ENCODE measurements around the gene TECPR1. TPM values are rescaled to one million over a fixed set of nuclear protein-coding genes. Genes with fewer than 3 reads are reported as not detected.

Gene TECPR1
- total and polyA plus RNA-seq, 2 of the 4 experiments (the other 2 are of a cell fraction), result 11.5 to 14.7 TPM

DNA sequence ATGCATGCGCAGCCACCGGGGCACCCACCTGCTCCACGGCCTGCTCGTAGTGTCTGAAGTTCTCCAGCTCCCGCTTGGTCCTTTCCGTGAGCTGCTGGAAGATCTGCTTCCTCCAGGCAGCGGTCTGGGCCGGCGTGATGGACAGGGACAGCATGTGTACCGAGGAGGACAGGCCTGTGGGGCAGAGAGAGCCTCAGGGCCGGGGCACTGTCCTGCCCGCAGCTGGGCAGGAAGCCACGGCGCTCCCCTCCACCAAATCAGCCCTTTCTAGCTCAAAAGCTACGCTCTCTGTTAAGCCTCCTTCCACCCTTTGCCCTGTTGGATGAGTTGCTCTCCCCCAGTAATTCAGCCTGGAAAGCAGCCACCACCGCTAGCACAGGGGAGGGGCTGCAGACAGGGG is 19.2 kb downstream of the TECPR1 start:
- H3K9ac ChIP-seq (ENCODE audit: low read depth, low read length), result no peak overlapping the region
- H2AFZ ChIP-seq (replicated peaks; ENCODE audit: low read length, poor library complexity), result no peak overlapping the region
- no peak overlapping the region for H4K8ac ChIP-seq (ENCODE audit: low read depth in 2 of 2, low read length in 2 of 2)
- no peaks in the 10 kb centered on the region for H3K9me1 ChIP-seq (ENCODE audit: insufficient read depth, low read length)
- no peak overlapping the region for H2BK120ac ChIP-seq (ENCODE audit: low read depth, low read length)
- H3K9me3 ChIP-seq (ENCODE audit: control insufficient read depth, insufficient read depth, low read length), result no peaks in the 10 kb centered on the region
- DNase-seq (no peak), ATAC-seq (ENCODE audit: low read depth) (no peak)
- no peak overlapping the region for H4K5ac ChIP-seq (ENCODE audit: low read depth, low read length)
- no peak overlapping the region for H2AK9ac ChIP-seq (replicated peaks; ENCODE audit: low read depth, low read length, poor library complexity)
- WGBS, 2 experiments (ENCODE audit: extremely low coverage in 2 of 2, insufficient read length in 1 of 2), result 82% methylated on average over 14 of the region's 16 CpGs; no CpG with 5 or more reads in 1 of the 2 experiments
- no peak overlapping the region for H2AK5ac ChIP-seq (ENCODE audit: low read depth, low read length)
- in situ Hi-C loops (cut with MboI; ENCODE audit: low sequenced_read_pairs) (loop anchor here (10.0 kb wide), 1 partner anchor 208 kb away; no protein-coding TSS in a partner anchor), intact Hi-C loops (cut with micrococcal nuclease) (no loop called here), dilution Hi-C loops (cut with HindIII; ENCODE audit: low sequenced_read_pairs, unreplicated experiment) (no loop called here)
- H3K14ac ChIP-seq (replicated peaks; ENCODE audit: low read depth, low read length), result no peak overlapping the region
- no peak overlapping the region for H3K27ac ChIP-seq (ENCODE audit: insufficient read depth, low read length)
- H3K18ac ChIP-seq (ENCODE audit: low read depth, low read length), result no peak overlapping the region
- BruUV-seq (replicated peaks), result no TSS peak
- no peak overlapping the region for H3K4ac ChIP-seq (ENCODE audit: low read depth, low read length)
- H3K4me3 ChIP-seq (ENCODE audit: insufficient read depth, low read depth, low read length), result no peak overlapping the region
- H3K36me3 ChIP-seq (ENCODE audit: control insufficient read depth, insufficient read depth, low read length), result peaks cover 30% of the 10 kb centered on the region; the same call in 1 of the 2 replicates
- no peak overlapping the region for H3K4me2 ChIP-seq (ENCODE audit: low read depth, low read length)
- no peaks in the 10 kb centered on the region for H3K27me3 ChIP-seq (ENCODE audit: control insufficient read depth, insufficient read depth, low read length)
- ChIA-PET POLR2A (ENCODE audit: unreplicated experiment) (interaction anchor here (0.7 kb wide), 1 partner anchor 89 kb away, joined by 9 read pairs; no protein-coding TSS in a partner anchor), CTCF (no interaction called here)
- TF ChIP-seq, protein P1, sequence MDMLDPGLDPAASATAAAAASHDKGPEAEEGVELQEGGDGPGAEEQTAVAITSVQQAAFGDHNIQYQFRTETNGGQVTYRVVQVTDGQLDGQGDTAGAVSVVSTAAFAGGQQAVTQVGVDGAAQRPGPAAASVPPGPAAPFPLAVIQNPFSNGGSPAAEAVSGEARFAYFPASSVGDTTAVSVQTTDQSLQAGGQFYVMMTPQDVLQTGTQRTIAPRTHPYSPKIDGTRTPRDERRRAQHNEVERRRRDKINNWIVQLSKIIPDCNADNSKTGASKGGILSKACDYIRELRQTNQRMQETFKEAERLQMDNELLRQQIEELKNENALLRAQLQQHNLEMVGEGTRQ (IDR thresholded peaks at IDR 0.05; ENCODE audit: low read depth, low read length), result no peak
- TF ChIP-seq SMC3 (IDR thresholded peaks at IDR 0.05; ENCODE audit: low read depth, low read length) (no peak), RAD21 (IDR thresholded peaks at IDR 0.05; ENCODE audit: low read length) (no peak), BHLHE40 (IDR thresholded peaks at IDR 0.05; ENCODE audit: low read depth, low read length) (no peak), RFX5 (IDR thresholded peaks at IDR 0.05; ENCODE audit: low read depth, low read length) (no peak), MXI1 (IDR thresholded peaks at IDR 0.05; ENCODE audit: borderline replicate concordance, low read depth, low read length) (no peak), RCOR1 (IDR thresholded peaks at IDR 0.05; ENCODE audit: insufficient replicate concordance, low read length) (no peak), MAFK (IDR thresholded peaks at IDR 0.05; ENCODE audit: low read depth, low read length) (no peak), CHD1 (IDR thresholded peaks at IDR 0.05; ENCODE audit: low read depth, low read length) (no peak), FOS (IDR thresholded peaks at IDR 0.05; ENCODE audit: low read depth, low read length) (no peak), NFE2L2 (IDR thresholded peaks at IDR 0.05; ENCODE audit: low read depth, low read length) (no peak), POLR2A (IDR thresholded peaks at IDR 0.05; ENCODE audit: low read depth, low read length) (no peak), CEBPB (IDR thresholded peaks at IDR 0.05; ENCODE audit: low read depth, low read length) (no peak), MAZ (IDR thresholded peaks at IDR 0.05; ENCODE audit: borderline replicate concordance, low read depth, low read length) (no peak)
- TF ChIP-seq, protein P2, sequence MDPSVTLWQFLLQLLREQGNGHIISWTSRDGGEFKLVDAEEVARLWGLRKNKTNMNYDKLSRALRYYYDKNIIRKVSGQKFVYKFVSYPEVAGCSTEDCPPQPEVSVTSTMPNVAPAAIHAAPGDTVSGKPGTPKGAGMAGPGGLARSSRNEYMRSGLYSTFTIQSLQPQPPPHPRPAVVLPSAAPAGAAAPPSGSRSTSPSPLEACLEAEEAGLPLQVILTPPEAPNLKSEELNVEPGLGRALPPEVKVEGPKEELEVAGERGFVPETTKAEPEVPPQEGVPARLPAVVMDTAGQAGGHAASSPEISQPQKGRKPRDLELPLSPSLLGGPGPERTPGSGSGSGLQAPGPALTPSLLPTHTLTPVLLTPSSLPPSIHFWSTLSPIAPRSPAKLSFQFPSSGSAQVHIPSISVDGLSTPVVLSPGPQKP (IDR thresholded peaks at IDR 0.05; ENCODE audit: borderline replicate concordance, low read depth, low read length), result no peak
- TF ChIP-seq, protein P3, sequence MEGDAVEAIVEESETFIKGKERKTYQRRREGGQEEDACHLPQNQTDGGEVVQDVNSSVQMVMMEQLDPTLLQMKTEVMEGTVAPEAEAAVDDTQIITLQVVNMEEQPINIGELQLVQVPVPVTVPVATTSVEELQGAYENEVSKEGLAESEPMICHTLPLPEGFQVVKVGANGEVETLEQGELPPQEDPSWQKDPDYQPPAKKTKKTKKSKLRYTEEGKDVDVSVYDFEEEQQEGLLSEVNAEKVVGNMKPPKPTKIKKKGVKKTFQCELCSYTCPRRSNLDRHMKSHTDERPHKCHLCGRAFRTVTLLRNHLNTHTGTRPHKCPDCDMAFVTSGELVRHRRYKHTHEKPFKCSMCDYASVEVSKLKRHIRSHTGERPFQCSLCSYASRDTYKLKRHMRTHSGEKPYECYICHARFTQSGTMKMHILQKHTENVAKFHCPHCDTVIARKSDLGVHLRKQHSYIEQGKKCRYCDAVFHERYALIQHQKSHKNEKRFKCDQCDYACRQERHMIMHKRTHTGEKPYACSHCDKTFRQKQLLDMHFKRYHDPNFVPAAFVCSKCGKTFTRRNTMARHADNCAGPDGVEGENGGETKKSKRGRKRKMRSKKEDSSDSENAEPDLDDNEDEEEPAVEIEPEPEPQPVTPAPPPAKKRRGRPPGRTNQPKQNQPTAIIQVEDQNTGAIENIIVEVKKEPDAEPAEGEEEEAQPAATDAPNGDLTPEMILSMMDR (conservative IDR thresholded peaks at IDR 0.05; ENCODE audit: low read depth, low read length), result no peak
- no peaks in the 10 kb centered on the region for H3K79me1 ChIP-seq (ENCODE audit: low read depth in 1 of 2, low read length in 2 of 2)
- H3K4me1 ChIP-seq (ENCODE audit: control insufficient read depth, insufficient read depth, low read length), result no peaks in the 10 kb centered on the region
- H2BK5ac ChIP-seq (ENCODE audit: low read depth, low read length, poor library complexity, severe bottlenecking), result no peak overlapping the region
- H2BK15ac ChIP-seq (ENCODE audit: low read depth, low read length), result no peak overlapping the region
- no peak overlapping the region for H3K23ac ChIP-seq (ENCODE audit: low read depth, low read length)
- no peaks in the 10 kb centered on the region for H4K20me1 ChIP-seq (ENCODE audit: insufficient read depth, low read length)
- H4K91ac ChIP-seq (ENCODE audit: insufficient read depth, low read depth, low read length), result no peak overlapping the region
- H2BK20ac ChIP-seq (ENCODE audit: low read depth, low read length), result no peak overlapping the region
- no peak overlapping the region for H3K56ac ChIP-seq (ENCODE audit: extremely low read depth, insufficient read depth, low read length)

Data from IMR-90 (cell line).